Suprapubic skin (tissue), 3 donors: ENCODE measurements around the gene TMEM59L.

ENCODE experiments used
- POLR2AphosphoS5 ChIP-seq, 3 donors: sonication (generic); formaldehyde crosslinking; IDR thresholded peaks; one replicate each; pipeline ENCODE4 v1.6.1; 2017; ENCODE audit warnings: antibody characterized with exemption in 3 of 3
- TF ChIP-seq, protein P1 (sequence below), 2 donors: fragments of 200-600 bp in 1 of 2; fragments of 450-650 bp in 1 of 2; sonication (generic) in 1 of 2; IDR thresholded peaks; one replicate each; pipeline ENCODE4 v1.5.1; 2016 to 2019; ENCODE audit warnings: antibody characterized with exemption in 2 of 2, mild to moderate bottlenecking in 1 of 2, moderate library complexity in 1 of 2

DNA sequence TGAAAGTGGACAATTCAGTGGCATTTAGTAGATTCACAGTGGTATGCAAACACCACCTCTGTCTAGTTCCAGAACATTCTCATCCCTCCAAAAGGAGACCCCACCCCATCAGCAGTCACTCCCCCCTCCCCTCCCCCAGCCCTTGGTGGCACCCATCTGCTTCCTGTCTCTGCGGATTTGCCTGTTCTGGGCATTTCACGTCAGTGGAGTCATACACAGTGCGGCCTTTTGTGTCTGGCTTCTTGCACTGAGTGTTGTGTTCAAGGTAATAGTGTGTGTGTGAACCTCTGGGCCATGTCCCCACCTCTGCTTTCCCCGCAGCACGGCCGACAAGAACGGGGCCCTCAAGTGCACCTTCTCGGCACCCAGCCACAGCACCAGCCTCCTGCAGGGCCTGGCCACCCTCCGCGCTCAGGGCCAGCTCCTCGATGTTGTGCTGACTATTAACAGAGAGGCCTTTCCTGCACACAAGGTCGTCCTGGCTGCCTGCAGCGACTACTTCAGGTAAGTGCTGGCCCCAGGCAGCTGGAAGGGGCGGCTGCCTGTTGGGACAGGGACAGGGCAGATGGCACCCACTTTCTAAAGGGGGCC, 51.4 kb downstream of the TMEM59L start:
- TF ChIP-seq, protein P1, sequence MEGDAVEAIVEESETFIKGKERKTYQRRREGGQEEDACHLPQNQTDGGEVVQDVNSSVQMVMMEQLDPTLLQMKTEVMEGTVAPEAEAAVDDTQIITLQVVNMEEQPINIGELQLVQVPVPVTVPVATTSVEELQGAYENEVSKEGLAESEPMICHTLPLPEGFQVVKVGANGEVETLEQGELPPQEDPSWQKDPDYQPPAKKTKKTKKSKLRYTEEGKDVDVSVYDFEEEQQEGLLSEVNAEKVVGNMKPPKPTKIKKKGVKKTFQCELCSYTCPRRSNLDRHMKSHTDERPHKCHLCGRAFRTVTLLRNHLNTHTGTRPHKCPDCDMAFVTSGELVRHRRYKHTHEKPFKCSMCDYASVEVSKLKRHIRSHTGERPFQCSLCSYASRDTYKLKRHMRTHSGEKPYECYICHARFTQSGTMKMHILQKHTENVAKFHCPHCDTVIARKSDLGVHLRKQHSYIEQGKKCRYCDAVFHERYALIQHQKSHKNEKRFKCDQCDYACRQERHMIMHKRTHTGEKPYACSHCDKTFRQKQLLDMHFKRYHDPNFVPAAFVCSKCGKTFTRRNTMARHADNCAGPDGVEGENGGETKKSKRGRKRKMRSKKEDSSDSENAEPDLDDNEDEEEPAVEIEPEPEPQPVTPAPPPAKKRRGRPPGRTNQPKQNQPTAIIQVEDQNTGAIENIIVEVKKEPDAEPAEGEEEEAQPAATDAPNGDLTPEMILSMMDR (IDR thresholded peaks at IDR 0.05), result no peak
- TF ChIP-seq POLR2AphosphoS5 (IDR thresholded peaks at IDR 0.05), result no peak
